ENCODE results near the gene SIRPA.

SIRPA gene

GRCh38 chr20:1961374-1961773 lies 66.2 kb downstream of the SIRPA start:
- no peak for TF ChIP-seq CTCF (conservative IDR thresholded peaks at IDR 0.05; ENCODE audit: low read depth, low read length)
- no peak for DNase-seq (ENCODE audit: low read depth)
- H3K4me3 ChIP-seq (ENCODE audit: low read depth, low read length), result no peak overlapping the region

- DNase-seq (ENCODE audit: low read depth), result no peak
- TF ChIP-seq CTCF (conservative IDR thresholded peaks at IDR 0.05; ENCODE audit: low read depth, low read length), result no peak
- no peak overlapping the region for H3K4me3 ChIP-seq (ENCODE audit: low read depth, low read length)
These were observed 68.9 kb downstream of the SIRPA start for GRCh38 chr20:1964061-1964460.

GRCh38 chr20:1964659-1965405 lies 69.6 kb downstream of the SIRPA start:
- TF ChIP-seq CTCF (conservative IDR thresholded peaks at IDR 0.05; ENCODE audit: low read depth, low read length), result no peak
- DNase-seq (ENCODE audit: low read depth), result no peak
- no peak overlapping the region for H3K4me3 ChIP-seq (ENCODE audit: low read depth, low read length)

- peak; percentile 70 for DNase-seq (ENCODE audit: low read depth)
- H3K4me3 ChIP-seq (ENCODE audit: low read depth, low read length), result no peak overlapping the region
- TF ChIP-seq CTCF (conservative IDR thresholded peaks at IDR 0.05; ENCODE audit: low read depth, low read length), result peak; percentile 88
These were observed 70.5 kb downstream of the SIRPA start for GRCh38 chr20:1965520-1966351.

- no peak for DNase-seq (ENCODE audit: low read depth)
- no peak for TF ChIP-seq CTCF (conservative IDR thresholded peaks at IDR 0.05; ENCODE audit: low read depth, low read length)
- no peak overlapping the region for H3K4me3 ChIP-seq (ENCODE audit: low read depth, low read length)
These were observed 73.8 kb downstream of the SIRPA start for GRCh38 chr20:1968964-1969363.

GRCh38 chr20:1971893-1972586 lies 76.8 kb downstream of the SIRPA start:
- DNase-seq (ENCODE audit: low read depth), result no peak
- TF ChIP-seq CTCF (conservative IDR thresholded peaks at IDR 0.05; ENCODE audit: low read depth, low read length), result no peak
- H3K4me3 ChIP-seq (ENCODE audit: low read depth, low read length), result no peak overlapping the region

Measured in choroid plexus epithelial cell (primary cell).